OCI-LY1 (cell line): ENCODE data around the gene C12orf56.

Experiments
- EZH2 ChIP-seq: fragments of 200-600 bp; sonication (generic), shearing (Covaris generic); IDR thresholded peaks from 2 replicates; pipeline ENCODE4 v1.8.0; 2017; ENCODE audit warnings: borderline replicate concordance, mixed run types, mild to moderate bottlenecking, antibody characterized with exemption, low read length, moderate library complexity, mixed read lengths
- TF ChIP-seq, protein P1 (sequence below): fragments of 200-600 bp; sonication (generic), shearing (Covaris generic); IDR thresholded peaks from 2 replicates; pipeline ENCODE4 v1.5.1; 2017; ENCODE audit warnings: mild to moderate bottlenecking, antibody characterized with exemption, low read length, moderate library complexity, mixed read lengths

DNA sequence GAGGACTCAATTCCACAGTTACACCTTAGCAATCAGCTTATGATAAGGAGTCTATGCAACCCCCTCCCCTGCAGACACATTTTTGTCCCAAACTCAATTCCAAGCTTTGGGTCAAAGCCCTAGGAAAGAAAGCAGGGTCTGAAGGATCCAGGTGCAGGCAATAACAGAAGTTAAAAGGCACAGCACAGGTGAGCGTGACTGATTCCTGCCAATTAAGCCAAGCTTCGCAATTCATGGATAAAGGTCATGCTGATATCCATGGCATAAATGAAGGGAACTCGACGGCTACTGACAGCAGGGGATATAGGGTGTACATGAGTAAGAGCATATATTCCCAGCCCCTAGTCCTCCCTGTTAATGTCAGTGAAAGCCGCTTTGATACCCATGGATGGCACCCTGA lies 39.3 kb downstream of the C12orf56 start:
- no peak for TF ChIP-seq EZH2
- TF ChIP-seq, protein P1, sequence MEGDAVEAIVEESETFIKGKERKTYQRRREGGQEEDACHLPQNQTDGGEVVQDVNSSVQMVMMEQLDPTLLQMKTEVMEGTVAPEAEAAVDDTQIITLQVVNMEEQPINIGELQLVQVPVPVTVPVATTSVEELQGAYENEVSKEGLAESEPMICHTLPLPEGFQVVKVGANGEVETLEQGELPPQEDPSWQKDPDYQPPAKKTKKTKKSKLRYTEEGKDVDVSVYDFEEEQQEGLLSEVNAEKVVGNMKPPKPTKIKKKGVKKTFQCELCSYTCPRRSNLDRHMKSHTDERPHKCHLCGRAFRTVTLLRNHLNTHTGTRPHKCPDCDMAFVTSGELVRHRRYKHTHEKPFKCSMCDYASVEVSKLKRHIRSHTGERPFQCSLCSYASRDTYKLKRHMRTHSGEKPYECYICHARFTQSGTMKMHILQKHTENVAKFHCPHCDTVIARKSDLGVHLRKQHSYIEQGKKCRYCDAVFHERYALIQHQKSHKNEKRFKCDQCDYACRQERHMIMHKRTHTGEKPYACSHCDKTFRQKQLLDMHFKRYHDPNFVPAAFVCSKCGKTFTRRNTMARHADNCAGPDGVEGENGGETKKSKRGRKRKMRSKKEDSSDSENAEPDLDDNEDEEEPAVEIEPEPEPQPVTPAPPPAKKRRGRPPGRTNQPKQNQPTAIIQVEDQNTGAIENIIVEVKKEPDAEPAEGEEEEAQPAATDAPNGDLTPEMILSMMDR = no peak
